PC-9 (cell line): ENCODE results near the gene ZBTB45. TPM values are rescaled to one million over a fixed set of nuclear protein-coding genes. Genes with fewer than 3 reads are reported as not detected.

Experiments
- BruUV-seq: library from RNA; stranded (reverse); fragments of 400-500 nt; replicated peaks from 2 replicates; lab custom pipeline; 2021; lab: Mats Ljungman, UMichigan
- CTCF ChIA-PET: fragments of 300-600 bp; sonication (Branson Sonifier 250); formaldehyde crosslinking; loops from one replicate; lab custom pipeline; 2022; ENCODE audit warnings: antibody characterized with exemption; lab: Charles Lee
- POLR2A ChIA-PET: fragments of 300-600 bp; sonication (Branson Sonifier 250); formaldehyde crosslinking; loops from one replicate; lab custom pipeline; 2022; ENCODE audit warnings: antibody characterized with exemption; ENCODE audit not compliant: unreplicated experiment; lab: Charles Lee
- DNase-seq, 2 experiments: peaks; one replicate each; pipeline versions ENCODE4 v3.0.0 to v3.0.0-alpha.2; 2015 to 2022; ENCODE audit warnings: mixed read lengths in 1 of 2
- H2AFZ ChIP-seq: fragments of 200-600 bp; sonication (generic); 2 replicates; pipeline ENCODE4 v1.8.1; 2017; ENCODE audit warnings: antibody characterized with exemption
- H3F3A ChIP-seq: fragments of 200-600 bp; sonication (generic); 2 replicates; pipeline ENCODE4 v1.8.1; 2017; ENCODE audit warnings: antibody characterized with exemption, mild to moderate bottlenecking, low read depth; ENCODE audit not compliant: insufficient read depth
- H3K27ac ChIP-seq: fragments of 200-600 bp; sonication (generic); 2 replicates; pipeline ENCODE4 v1.6.1; 2016; ENCODE audit warnings: mixed run types
- H3K27me3 ChIP-seq: fragments of 200-600 bp; sonication (generic); 2 replicates; pipeline ENCODE4 v1.6.1; 2016; ENCODE audit warnings: low read depth, mixed run types; ENCODE audit not compliant: insufficient read depth
- H3K36me3 ChIP-seq: fragments of 200-600 bp; sonication (generic); 2 replicates; pipeline ENCODE4 v1.6.1; 2016; ENCODE audit warnings: low read depth, mixed run types
- H3K4me1 ChIP-seq: fragments of 200-600 bp; sonication (generic); replicated peaks from 2 replicates; pipeline ENCODE4 v1.6.1; 2016; ENCODE audit warnings: mixed run types; ENCODE audit not compliant: insufficient read depth
- H3K4me2 ChIP-seq: fragments of 200-600 bp; sonication (generic); 2 replicates; pipeline ENCODE4 v1.6.1; 2017; ENCODE audit warnings: mixed run types
- H3K4me3 ChIP-seq: fragments of 200-600 bp; sonication (generic); 2 replicates; pipeline ENCODE4 v1.6.1; 2016; ENCODE audit warnings: mixed run types
- H3K79me2 ChIP-seq: fragments of 200-600 bp; sonication (generic); 2 replicates; pipeline ENCODE4 v1.6.1; 2017; ENCODE audit warnings: low read depth, mixed run types
- H3K9me2 ChIP-seq: fragments of 200-600 bp; sonication (generic); 2 replicates; pipeline ENCODE4 v1.8.1; 2017; ENCODE audit warnings: mild to moderate bottlenecking; ENCODE audit not compliant: insufficient read depth
- H3K9me3 ChIP-seq: fragments of 200-600 bp; sonication (generic); 2 replicates; pipeline ENCODE4 v1.8.1; 2016; ENCODE audit warnings: low read depth; ENCODE audit not compliant: insufficient read depth
- H4K20me1 ChIP-seq: fragments of 200-600 bp; sonication (generic); 2 replicates; pipeline ENCODE4 v1.8.1; 2017; ENCODE audit not compliant: insufficient read depth
- CTCF ChIP-seq: fragments of 200-600 bp; sonication (generic); conservative IDR thresholded peaks from 2 replicates; pipeline ENCODE4 v1.6.1; 2017; ENCODE audit warnings: mixed run types, antibody characterized with exemption, mild to moderate bottlenecking, moderate library complexity
- EZH2 ChIP-seq: fragments of 200-600 bp; sonication (generic); IDR thresholded peaks from 2 replicates; pipeline ENCODE4 v1.8.0; 2017; ENCODE audit warnings: antibody characterized with exemption, low read depth
- intact Hi-C: fragments of 100-400 bp; cut with micrococcal nuclease; formaldehyde crosslinking; loops from one replicate; pipeline ENCODE4 v1.10.0; 2022; ENCODE audit not compliant: unreplicated experiment
- total RNA-seq: library from RNA; stranded (reverse); gene quantifications from 2 replicates; pipeline ENCODE4 v1.2.3, GENCODE V29; 2021

ZBTB45 gene
- total RNA-seq, 1 experiment from 2014 or later = 8.1 TPM

DNA sequence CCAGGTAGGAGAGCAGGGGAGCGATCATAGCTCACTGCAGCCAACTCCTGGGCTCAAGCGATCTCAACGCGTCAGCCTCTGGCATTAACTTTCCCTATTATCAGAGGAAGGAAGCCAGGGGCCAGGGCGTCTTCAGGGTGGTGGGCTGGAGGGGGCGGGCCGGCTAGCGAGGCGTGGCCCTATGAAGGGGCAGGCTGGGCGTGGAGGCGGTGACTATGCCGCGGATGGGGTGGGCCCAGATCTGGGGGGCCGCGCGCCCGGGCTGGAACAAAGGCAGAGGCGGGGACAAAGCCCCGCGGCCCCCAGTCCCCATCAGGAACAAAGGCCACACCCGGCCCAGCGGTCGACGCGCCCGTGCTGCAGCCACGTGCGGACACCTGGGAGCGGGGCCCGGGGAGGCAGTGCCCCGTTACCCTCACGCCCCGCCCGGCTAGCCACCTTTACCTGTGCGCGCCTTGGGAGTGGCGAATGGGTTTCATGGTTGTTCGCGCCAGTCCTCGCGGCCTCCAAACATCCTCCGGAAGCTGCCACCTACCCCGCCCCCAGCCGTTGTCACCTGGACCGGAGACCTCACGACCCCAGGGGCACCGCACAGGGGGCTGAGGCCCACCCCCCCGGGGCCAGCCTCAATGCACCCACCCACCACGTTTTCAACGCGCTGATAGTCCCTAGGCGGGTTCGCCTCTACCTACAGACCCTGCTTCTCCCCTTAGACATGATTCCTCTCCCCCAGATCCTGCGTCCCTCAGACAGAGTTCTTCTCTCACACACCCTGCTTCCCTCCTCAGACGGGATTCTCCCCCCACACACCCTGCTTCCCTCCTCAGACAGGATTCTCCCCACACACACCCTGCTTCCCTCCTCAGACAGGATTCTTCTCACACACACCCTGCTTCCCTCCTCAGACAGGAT is 18.9 kb upstream of the ZBTB45 start:
- peaks cover 3% of the 10 kb centered on the region; the same call in 1 of the 2 replicates for H3F3A ChIP-seq
- H3K9me3 ChIP-seq = no peaks in the 10 kb centered on the region
- H3K4me3 ChIP-seq = peak overlapping the region; percentile 40; the same call in 1 of the 2 replicates
- CTCF ChIA-PET = no interaction called here
- peak overlapping the region; percentile 63 for H3K4me2 ChIP-seq
- TF ChIP-seq EZH2 = no peak
- no peaks in the 10 kb centered on the region for H4K20me1 ChIP-seq
- DNase-seq = peak in 1 of 2 experiments; percentile 66
- no peaks in the 10 kb centered on the region for H3K36me3 ChIP-seq
- POLR2A ChIA-PET = interaction anchor here (0.6 kb wide), 1 partner anchor 1539 kb away, joined by 3 read pairs; no protein-coding TSS in a partner anchor
- H2AFZ ChIP-seq = no peak overlapping the region
- H3K27me3 ChIP-seq = peaks cover 4% of the 10 kb centered on the region; the same call in 1 of the 2 replicates
- no TSS peak for BruUV-seq
- no peaks in the 10 kb centered on the region for H3K9me2 ChIP-seq
- no peaks in the 10 kb centered on the region for H3K4me1 ChIP-seq
- intact Hi-C loops = no loop called here
- H3K79me2 ChIP-seq = no peaks in the 10 kb centered on the region
- no peak overlapping the region for H3K27ac ChIP-seq

- no peaks in the 10 kb centered on the region for H4K20me1 ChIP-seq
- H3K9me2 ChIP-seq = no peaks in the 10 kb centered on the region
- no peaks in the 10 kb centered on the region for H3K9me3 ChIP-seq
- CTCF ChIA-PET = no interaction called here
- BruUV-seq = no TSS peak
- no peak overlapping the region for H2AFZ ChIP-seq
- no peak for DNase-seq
- H3K4me3 ChIP-seq = no peak overlapping the region
- H3F3A ChIP-seq = no peaks in the 10 kb centered on the region
- intact Hi-C loops = no loop called here
- peak overlapping the region; percentile 63; the same call in 1 of the 2 replicates for H3K4me2 ChIP-seq
- no peaks in the 10 kb centered on the region for H3K79me2 ChIP-seq
- POLR2A ChIA-PET = interaction anchor here (0.6 kb wide), 1 partner anchor 1538 kb away, joined by 3 read pairs; no protein-coding TSS in a partner anchor
- peaks cover 18% of the 10 kb centered on the region; the same call in 1 of the 2 replicates for H3K27me3 ChIP-seq
- TF ChIP-seq EZH2 (no peak), CTCF (no peak)
- no peaks in the 10 kb centered on the region for H3K4me1 ChIP-seq
- H3K36me3 ChIP-seq = no peaks in the 10 kb centered on the region
- H3K27ac ChIP-seq = no peak overlapping the region
These were observed 17.5 kb upstream of the ZBTB45 start for GRCh38 chr19:58536852-58537798.

- Histone ChIP-seq H3K36me3 (no peaks in the 10 kb centered on the region), H4K20me1 (no peaks in the 10 kb centered on the region), H3K9me2 (no peaks in the 10 kb centered on the region), H3K79me2 (no peaks in the 10 kb centered on the region), H3K9me3 (no peaks in the 10 kb centered on the region), H3F3A (no peaks in the 10 kb centered on the region), H3K4me2 (no peak overlapping the region), H3K4me1 (no peaks in the 10 kb centered on the region), H3K4me3 (no peak overlapping the region), H2AFZ (no peak overlapping the region), H3K27me3 (peaks cover 31% of the 10 kb centered on the region), H3K27ac (no peak overlapping the region)
- ChIA-PET CTCF (no interaction called here), POLR2A (no interaction called here)
- DNase-seq = no peak
- no TSS peak for BruUV-seq
- TF ChIP-seq EZH2 (no peak), CTCF (no peak)
- intact Hi-C loops = no loop called here
These were observed 16.2 kb upstream of the ZBTB45 start for GRCh38 chr19:58535857-58536256.
